GM12891 (cell line): ENCODE data around the gene DRAM1.

Experiments used
- POLR2A ChIP-seq: IDR thresholded peaks from 2 replicates; pipeline ENCODE4 v1.6.1; 2011; ENCODE audit warnings: low read depth, low read length, control low read depth
- POLR2AphosphoS5 ChIP-seq: IDR thresholded peaks from 2 replicates; pipeline ENCODE4 v1.6.1; 2011; ENCODE audit warnings: low read depth, low read length, control low read depth
- POU2F2 ChIP-seq: IDR thresholded peaks from 2 replicates; pipeline ENCODE4 v1.6.1; 2011; ENCODE audit warnings: low read depth, mild to moderate bottlenecking, control low read depth, low read length, moderate library complexity
- TAF1 ChIP-seq: IDR thresholded peaks from 2 replicates; pipeline ENCODE4 v1.6.1; 2011; ENCODE audit warnings: low read depth, low read length, control low read depth

GRCh38 chr12:101841069-101841468 is 36.3 kb upstream of the DRAM1 start:
- TF ChIP-seq POLR2A (no peak), TAF1 (no peak), POLR2AphosphoS5 (no peak), POU2F2 (no peak)
